Measurements from ENCODE around the gene KPNA5. TPM values are rescaled to one million over a fixed set of nuclear protein-coding genes. Genes with fewer than 3 reads are reported as not detected.
A peak's percentile ranks its signal among the peaks of the same experiment; 100 is the strongest.

KPNA5 gene
- total RNA-seq, 1 donor from 2014 or later: 10.4 TPM

- Mint-ChIP-seq H3K4me1 (ENCODE audit: unreplicated experiment) (peaks cover 8% of the 10 kb centered on the region), H3K4me3 (ENCODE audit: unreplicated experiment) (peak overlapping the region; percentile 78), H3K27ac (ENCODE audit: unreplicated experiment) (no peak overlapping the region), H3K27me3 (ENCODE audit: unreplicated experiment) (peaks cover 72% of the 10 kb centered on the region), H3K9me3 (ENCODE audit: unreplicated experiment) (no peaks in the 10 kb centered on the region), H3K36me3 (ENCODE audit: unreplicated experiment) (no peaks in the 10 kb centered on the region)
- no peak for DNase-seq (ENCODE audit: extremely low spot score, unreplicated experiment)
- no peak for TF ChIP-seq CTCF (IDR thresholded peaks at IDR 0.05)
These were observed 85.6 kb downstream of the KPNA5 start for GRCh38 chr6:116766506-116767176.

GRCh38 chr6:116767715-116768114 is 86.7 kb downstream of the KPNA5 start:
- H3K4me1 Mint-ChIP-seq (ENCODE audit: unreplicated experiment): peaks cover 8% of the 10 kb centered on the region
- no peak for DNase-seq (ENCODE audit: extremely low spot score, unreplicated experiment)
- H3K4me3 Mint-ChIP-seq (ENCODE audit: unreplicated experiment): no peak overlapping the region
- no peak overlapping the region for H3K27ac Mint-ChIP-seq (ENCODE audit: unreplicated experiment)
- H3K27me3 Mint-ChIP-seq (ENCODE audit: unreplicated experiment): peaks cover 67% of the 10 kb centered on the region
- no peaks in the 10 kb centered on the region for H3K36me3 Mint-ChIP-seq (ENCODE audit: unreplicated experiment)
- no peak for TF ChIP-seq CTCF (IDR thresholded peaks at IDR 0.05)
- H3K9me3 Mint-ChIP-seq (ENCODE audit: unreplicated experiment): no peaks in the 10 kb centered on the region

DNA sequence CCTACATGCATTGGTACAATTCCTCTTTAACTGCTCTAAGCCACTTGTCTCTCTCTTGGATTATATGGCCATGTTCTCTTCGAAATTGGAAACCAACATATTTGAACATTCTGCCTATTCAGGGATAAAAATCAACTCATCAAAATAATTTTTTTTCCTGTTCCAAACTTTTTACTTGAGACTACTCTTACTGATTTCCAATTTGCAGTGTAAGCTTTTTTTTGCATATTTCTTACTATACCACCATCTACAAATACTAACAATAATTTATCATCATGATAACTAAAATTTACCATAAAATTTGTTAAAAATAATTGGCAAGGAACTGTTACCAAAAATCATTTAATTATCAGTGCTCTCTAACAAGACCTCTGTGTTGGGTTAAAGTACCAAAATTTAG is 91.4 kb downstream of the KPNA5 start:
- no peak for DNase-seq (ENCODE audit: extremely low spot score, unreplicated experiment)
- no peak for TF ChIP-seq CTCF (IDR thresholded peaks at IDR 0.05)
- Mint-ChIP-seq H3K36me3 (ENCODE audit: unreplicated experiment) (no peaks in the 10 kb centered on the region), H3K27ac (ENCODE audit: unreplicated experiment) (no peak overlapping the region), H3K27me3 (ENCODE audit: unreplicated experiment) (peaks cover 31% of the 10 kb centered on the region), H3K9me3 (ENCODE audit: unreplicated experiment) (no peaks in the 10 kb centered on the region), H3K4me1 (ENCODE audit: unreplicated experiment) (peaks cover 3% of the 10 kb centered on the region), H3K4me3 (ENCODE audit: unreplicated experiment) (no peak overlapping the region)

DNA sequence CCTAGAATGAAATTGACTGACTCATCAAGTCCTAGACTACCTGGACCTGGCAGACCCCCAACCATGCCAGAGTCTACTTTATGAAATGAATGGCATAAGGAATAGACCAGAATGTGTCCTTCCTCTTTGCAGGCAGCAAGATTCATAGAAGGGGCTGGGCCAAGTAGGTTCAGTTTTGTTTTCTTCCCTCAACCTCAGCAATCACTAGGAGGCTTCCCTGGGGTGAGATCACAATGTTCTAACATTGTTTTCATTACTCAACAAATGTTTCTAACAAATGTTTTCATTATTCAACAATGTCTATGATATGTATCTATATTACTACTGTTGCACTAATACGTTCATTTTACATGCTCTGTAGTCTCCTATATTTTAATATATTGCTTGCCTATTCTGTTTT is 92.9 kb downstream of the KPNA5 start:
- Mint-ChIP-seq H3K36me3 (ENCODE audit: unreplicated experiment) (no peaks in the 10 kb centered on the region), H3K4me1 (ENCODE audit: unreplicated experiment) (peaks cover 3% of the 10 kb centered on the region), H3K9me3 (ENCODE audit: unreplicated experiment) (no peaks in the 10 kb centered on the region), H3K4me3 (ENCODE audit: unreplicated experiment) (no peak overlapping the region), H3K27me3 (ENCODE audit: unreplicated experiment) (peaks cover 26% of the 10 kb centered on the region), H3K27ac (ENCODE audit: unreplicated experiment) (no peak overlapping the region)
- DNase-seq (ENCODE audit: extremely low spot score, unreplicated experiment): no peak
- no peak for TF ChIP-seq CTCF (IDR thresholded peaks at IDR 0.05)

DNA sequence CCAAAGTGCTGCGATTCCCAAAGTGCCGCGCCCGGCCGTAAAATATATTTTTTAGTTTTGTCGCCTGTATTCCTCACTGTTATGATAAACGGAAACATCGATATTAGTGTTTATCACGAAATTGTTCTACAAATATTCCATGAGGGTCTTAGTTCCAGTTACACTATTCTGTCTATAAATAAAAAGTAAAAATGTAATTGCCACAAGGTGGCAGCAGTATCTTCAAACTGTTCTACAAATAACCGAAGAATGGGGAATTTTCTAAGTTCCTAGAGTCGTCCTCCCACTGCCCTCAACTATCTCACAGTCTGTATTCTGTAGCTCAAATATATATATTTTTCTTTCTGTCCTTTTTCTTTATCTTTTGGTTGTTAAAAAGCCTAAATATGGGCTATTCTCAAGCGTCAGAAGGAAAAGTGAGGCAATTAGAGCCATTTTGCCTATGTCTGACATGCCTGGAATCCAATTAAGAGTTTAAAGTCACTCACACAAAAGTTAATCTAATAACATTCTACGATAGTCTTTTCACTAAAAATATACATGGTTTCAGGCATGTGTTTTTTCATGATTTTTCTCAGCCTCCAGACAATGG is 98.7 kb downstream of the KPNA5 start:
- Mint-ChIP-seq H3K4me3 (ENCODE audit: unreplicated experiment) (no peak overlapping the region), H3K36me3 (ENCODE audit: unreplicated experiment) (no peaks in the 10 kb centered on the region), H3K9me3 (ENCODE audit: unreplicated experiment) (no peaks in the 10 kb centered on the region), H3K27ac (ENCODE audit: unreplicated experiment) (no peak overlapping the region), H3K27me3 (ENCODE audit: unreplicated experiment) (peaks cover 11% of the 10 kb centered on the region), H3K4me1 (ENCODE audit: unreplicated experiment) (no peaks in the 10 kb centered on the region)
- DNase-seq (ENCODE audit: extremely low spot score, unreplicated experiment): no peak
- TF ChIP-seq CTCF (IDR thresholded peaks at IDR 0.05): peak; percentile 63

Measured in osteocyte (in vitro differentiated cells).